Measurements from ENCODE around the gene TAF13. TPM values are rescaled to one million over a fixed set of nuclear protein-coding genes. Genes with fewer than 3 reads are reported as not detected.

The TAF13 gene
- total RNA-seq = 10 to 100 TPM; 26.8 to 27.0 TPM

GRCh38 chr1:109075531-109076490, at the start of gene TAF13:
TSS of gene TAF13 (minus strand) at chr1:109076003. CDS start at chr1:109075947, 56 bp downstream.
- WGBS = 5% methylated on average over 39 of the region's 39 CpGs
- intact Hi-C loops (cut with DNase I) = no loop called here
- Histone ChIP-seq H3K9me3 (no peaks in the 10 kb centered on the region), H3K4me3 (peak within 1 kb of the TSS; percentile 55 to 72), H3K27me3 (replicated peaks; ENCODE audit: insufficient read depth) (no peaks in the 10 kb centered on the region), H3K27ac (peak within 1 kb of the TSS; percentile 83 to 89), H3K36me3 (no peaks in the 10 kb centered on the region), H3K4me1 (replicated peaks) (no peaks in the 10 kb centered on the region)
- peak; percentile 82 for TF ChIP-seq POLR2A (IDR thresholded peaks at IDR 0.05)
- peak; percentile 99 for TF ChIP-seq POLR2AphosphoS5 (IDR thresholded peaks at IDR 0.05)
- peak in 3 of 4 experiments; percentile 26 to 68 (median 61) for TF ChIP-seq CTCF (IDR thresholded peaks at IDR 0.05)
- DNase-seq (ENCODE audit: low spot score) = peak; percentile 88

GRCh38 chr1:109120356-109120755, 44.6 kb upstream of the TAF13 start:
- no peaks in the 10 kb centered on the region for H3K36me3 ChIP-seq
- H3K4me3 ChIP-seq = no peak overlapping the region
- no peaks in the 10 kb centered on the region for H3K9me3 ChIP-seq
- intact Hi-C loops (cut with DNase I) = no loop called here
- no peaks in the 10 kb centered on the region for H3K4me1 ChIP-seq (replicated peaks)
- 92% methylated on average over 5 of the region's 5 CpGs for WGBS
- H3K27me3 ChIP-seq (replicated peaks; ENCODE audit: insufficient read depth) = no peaks in the 10 kb centered on the region
- no peak for TF ChIP-seq CTCF (IDR thresholded peaks at IDR 0.05)
- no peak for TF ChIP-seq POLR2AphosphoS5 (IDR thresholded peaks at IDR 0.05)
- no peak for TF ChIP-seq POLR2A (IDR thresholded peaks at IDR 0.05)
- DNase-seq (ENCODE audit: low spot score) = no peak
- H3K27ac ChIP-seq = no peak overlapping the region

GRCh38 chr1:109118089-109118488, 42.3 kb upstream of the TAF13 start:
- no peaks in the 10 kb centered on the region for H3K36me3 ChIP-seq
- no peaks in the 10 kb centered on the region for H3K4me1 ChIP-seq (replicated peaks)
- 83% methylated on average over 3 of the region's 3 CpGs for WGBS
- intact Hi-C loops (cut with DNase I) = loop anchor here (10.0 kb wide), 1 partner anchor 153 kb away; the partner anchor contains the start of gene CLCC1
- no peak for TF ChIP-seq CTCF (IDR thresholded peaks at IDR 0.05)
- no peak for TF ChIP-seq POLR2AphosphoS5 (IDR thresholded peaks at IDR 0.05)
- no peak for TF ChIP-seq POLR2A (IDR thresholded peaks at IDR 0.05)
- H3K27me3 ChIP-seq (replicated peaks; ENCODE audit: insufficient read depth) = no peaks in the 10 kb centered on the region
- DNase-seq (ENCODE audit: low spot score) = no peak
- no peaks in the 10 kb centered on the region for H3K9me3 ChIP-seq
- no peak overlapping the region for H3K4me3 ChIP-seq
- H3K27ac ChIP-seq = no peak overlapping the region

GRCh38 chr1:109116286-109116685, 40.5 kb upstream of the TAF13 start:
- TF ChIP-seq CTCF (IDR thresholded peaks at IDR 0.05) = no peak
- TF ChIP-seq POLR2AphosphoS5 (IDR thresholded peaks at IDR 0.05) = peak; percentile 63
- Histone ChIP-seq H3K36me3 (no peaks in the 10 kb centered on the region), H3K4me1 (replicated peaks) (no peaks in the 10 kb centered on the region), H3K4me3 (peak overlapping the region in 1 of 2 donors; percentile 50), H3K9me3 (no peaks in the 10 kb centered on the region), H3K27me3 (replicated peaks; ENCODE audit: insufficient read depth) (no peaks in the 10 kb centered on the region), H3K27ac (peak overlapping the region; percentile 70 to 78)
- peak; percentile 66 for DNase-seq (ENCODE audit: low spot score)
- intact Hi-C loops (cut with DNase I) = loop anchor here (10.0 kb wide), 1 partner anchor 151 kb away; the partner anchor contains the start of gene CLCC1
- 50% methylated on average over 1 of the region's 1 CpG for WGBS

All from prostate gland (tissue), 2 donors.